Brain microvascular endothelial cell (primary cell): ENCODE measurements around the gene IHH.

Experiments
- DNase-seq: peaks from one replicate; pipeline ENCODE4 v3.0.0-alpha.2; 2020
- H3K27ac ChIP-seq: fragments of 250-450 bp; sonication (Bioruptor Pico); 2 replicates; pipeline ENCODE4 v1.5.1; 2020; ENCODE audit warnings: mild to moderate bottlenecking, moderate library complexity
- H3K27me3 ChIP-seq: fragments of 250-450 bp; sonication (Bioruptor Pico); replicated peaks from 2 replicates; pipeline ENCODE4 v1.5.1; 2020; ENCODE audit warnings: mild to moderate bottlenecking
- H3K36me3 ChIP-seq: fragments of 250-450 bp; sonication (Bioruptor Pico); replicated peaks from 2 replicates; pipeline ENCODE4 v1.5.1; 2020; ENCODE audit warnings: mild to moderate bottlenecking
- H3K4me3 ChIP-seq: 2 replicates; pipeline ENCODE4 v1.5.1; 2011; ENCODE audit warnings: low read depth, mild to moderate bottlenecking, control low read depth, low read length, moderate library complexity
- CTCF ChIP-seq: IDR thresholded peaks from 2 replicates; pipeline ENCODE4 v1.5.1; 2011; ENCODE audit warnings: low read depth, mild to moderate bottlenecking, moderate library complexity, low read length, control low read depth, inconsistent platforms; ENCODE audit errors: missing control alignments
- in situ Hi-C: cut with HindIII; loops from 2 replicates; pipeline ENCODE4 v1.10.0; 2017; ENCODE audit warnings: low sequenced_read_pairs, low pct_ligation_motif_present

The IHH gene

GRCh38 chr2:219087848-219088247 lies 27.1 kb upstream of the IHH start:
- DNase-seq = no peak
- in situ Hi-C loops = no loop called here
- no peak for TF ChIP-seq CTCF

GRCh38 chr2:219087361-219087760 lies 26.6 kb upstream of the IHH start:
- no peaks in the 10 kb centered on the region for H3K36me3 ChIP-seq
- H3K27me3 ChIP-seq = no peaks in the 10 kb centered on the region
- H3K4me3 ChIP-seq = no peak overlapping the region
- no peak overlapping the region for H3K27ac ChIP-seq
- TF ChIP-seq CTCF = no peak
- in situ Hi-C loops = no loop called here
- DNase-seq = no peak

More at GRCh38 chr2:219087848-219088247, 27.1 kb upstream of the IHH start:
- Histone ChIP-seq H3K27ac (no peak overlapping the region), H3K4me3 (no peak overlapping the region), H3K27me3 (no peaks in the 10 kb centered on the region), H3K36me3 (no peaks in the 10 kb centered on the region)

- Histone ChIP-seq H3K27ac (no peak overlapping the region), H3K27me3 (no peaks in the 10 kb centered on the region), H3K36me3 (no peaks in the 10 kb centered on the region), H3K4me3 (no peak overlapping the region)
- TF ChIP-seq CTCF = no peak
- in situ Hi-C loops = no loop called here
- DNase-seq = no peak
Observed at GRCh38 chr2:219086196-219086595, 25.5 kb upstream of the IHH start.

- no peak for DNase-seq
- H3K4me3 ChIP-seq = no peak overlapping the region
- in situ Hi-C loops = no loop called here
- H3K36me3 ChIP-seq = no peaks in the 10 kb centered on the region
- H3K27me3 ChIP-seq = no peaks in the 10 kb centered on the region
- no peak for TF ChIP-seq CTCF
- H3K27ac ChIP-seq = no peak overlapping the region
Observed at GRCh38 chr2:219084791-219085190, 24.1 kb upstream of the IHH start.

GRCh38 chr2:219082332-219082958 lies 21.7 kb upstream of the IHH start:
- Histone ChIP-seq H3K27me3 (no peaks in the 10 kb centered on the region), H3K4me3 (no peak overlapping the region)
- no peak for TF ChIP-seq CTCF

More at GRCh38 chr2:219082332-219082958, 21.7 kb upstream of the IHH start:
- no peak overlapping the region for H3K27ac ChIP-seq
- DNase-seq = no peak
- in situ Hi-C loops = no loop called here
- no peaks in the 10 kb centered on the region for H3K36me3 ChIP-seq
